GM18517 (cell line): ENCODE data around the gene PROSER3.
A peak's percentile ranks its signal among the peaks of the same experiment; 100 is the strongest.

Experiments
- ATAC-seq: cut with Tn5 transposase; IDR thresholded peaks from one replicate; pipeline ENCODE4 v1.9.1; 2021; ENCODE audit warnings: mild to moderate bottlenecking, moderate library complexity; ENCODE audit not compliant: unreplicated experiment

Gene PROSER3

GRCh38 chr19:35757749-35758608 is at the start of gene PROSER3:
TSS of gene PROSER3 (plus strand) at chr19:35758176. CDS start at chr19:35758216, 40 bp downstream.
- ATAC-seq, result peak; percentile 91

- no peak for ATAC-seq
Observed at GRCh38 chr19:35708391-35708790, 49.6 kb upstream of the PROSER3 start.

DNA sequence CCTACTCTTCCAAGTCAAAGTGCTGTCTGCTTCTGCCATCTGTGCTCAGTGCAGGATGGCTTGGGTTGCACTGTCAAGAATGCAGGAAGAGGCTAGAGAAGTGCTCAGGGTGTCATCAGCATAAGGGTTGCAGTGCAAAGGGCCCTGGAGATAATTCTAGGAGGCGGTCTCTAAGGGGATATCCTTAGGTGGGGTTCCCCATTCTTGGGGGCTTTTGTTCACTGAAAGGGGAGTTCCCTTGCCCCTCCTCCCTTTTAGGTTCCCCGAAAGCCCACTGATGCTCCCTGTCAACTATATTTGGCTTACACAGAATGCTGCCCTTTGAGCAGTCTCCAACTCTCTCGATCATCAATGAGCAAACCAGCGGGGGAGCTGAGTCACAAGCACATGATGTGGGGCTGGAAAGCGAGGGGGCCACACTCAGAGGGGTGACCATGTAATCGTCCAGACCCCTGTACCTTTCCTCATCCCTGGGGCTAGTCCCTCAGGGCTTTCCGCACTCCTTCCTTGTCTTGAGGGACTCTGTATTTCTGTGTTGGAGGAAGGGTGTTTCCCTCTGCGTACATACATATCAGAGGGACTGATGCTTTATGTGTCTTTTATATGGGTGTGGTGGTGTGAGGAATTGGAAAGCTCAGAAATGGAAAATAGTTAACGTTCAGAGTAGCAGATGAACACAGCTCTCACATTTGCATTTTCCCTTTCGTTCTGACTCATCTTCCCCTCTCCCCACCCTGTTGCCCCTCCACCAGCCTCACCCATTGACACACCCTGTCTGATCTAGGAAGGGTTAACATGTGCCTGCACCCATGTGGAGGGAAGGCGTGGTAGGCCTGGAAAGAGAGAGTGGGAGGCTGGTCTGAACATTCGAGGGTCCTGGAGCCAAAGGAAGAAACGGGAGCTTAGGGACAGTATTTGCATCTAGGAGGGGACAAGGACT is 46.9 kb upstream of the PROSER3 start:
- peak; percentile 36 for ATAC-seq

DNA sequence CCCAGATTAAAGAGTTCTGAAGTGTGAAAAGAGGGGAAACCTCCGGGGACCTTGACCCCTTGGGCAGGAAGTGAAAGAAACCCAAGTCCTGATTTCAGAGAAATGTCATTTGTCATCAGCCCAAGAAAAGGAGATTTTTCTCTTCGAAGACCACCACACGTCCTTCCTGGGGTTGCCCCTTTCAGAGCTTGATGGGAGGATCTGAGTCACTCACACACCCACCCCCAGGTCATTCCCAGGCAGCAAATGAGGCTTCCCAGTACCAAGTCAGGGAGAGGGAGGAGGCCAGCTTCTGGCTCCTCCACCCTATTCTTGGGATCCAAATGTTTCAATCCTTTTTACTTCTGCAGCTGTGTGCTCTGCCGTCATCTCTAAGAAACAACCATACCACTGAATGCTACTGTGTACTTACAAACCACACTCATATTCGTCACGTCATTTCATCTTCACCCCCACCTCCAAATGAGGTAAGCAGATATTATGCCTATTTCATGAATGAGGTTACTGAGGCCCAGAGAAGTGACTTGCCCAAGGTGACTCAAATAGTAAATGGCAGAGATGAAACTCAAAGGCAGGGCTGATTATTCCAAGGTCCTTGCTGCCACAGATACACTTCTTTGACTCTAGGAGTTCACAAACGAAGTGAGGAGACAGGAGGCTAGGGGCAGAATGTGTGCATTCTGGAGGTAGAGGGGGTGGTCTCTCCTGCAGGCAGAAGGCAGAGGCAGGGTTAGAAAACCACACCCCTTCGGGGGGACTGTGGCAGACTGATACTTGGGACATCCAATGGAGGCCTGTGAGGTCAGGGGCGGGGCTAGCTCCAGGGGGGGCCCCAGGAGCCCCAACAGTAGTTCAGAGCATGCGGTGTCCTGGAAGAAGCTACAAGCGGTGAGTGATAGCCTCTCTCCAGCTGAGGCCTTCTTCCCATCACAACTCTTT is 45.1 kb upstream of the PROSER3 start:
- no peak for ATAC-seq

GRCh38 chr19:35713506-35713850 is 44.5 kb upstream of the PROSER3 start:
- ATAC-seq, result no peak

- no peak for ATAC-seq
Observed at GRCh38 chr19:35713904-35714495, 44.0 kb upstream of the PROSER3 start.

DNA sequence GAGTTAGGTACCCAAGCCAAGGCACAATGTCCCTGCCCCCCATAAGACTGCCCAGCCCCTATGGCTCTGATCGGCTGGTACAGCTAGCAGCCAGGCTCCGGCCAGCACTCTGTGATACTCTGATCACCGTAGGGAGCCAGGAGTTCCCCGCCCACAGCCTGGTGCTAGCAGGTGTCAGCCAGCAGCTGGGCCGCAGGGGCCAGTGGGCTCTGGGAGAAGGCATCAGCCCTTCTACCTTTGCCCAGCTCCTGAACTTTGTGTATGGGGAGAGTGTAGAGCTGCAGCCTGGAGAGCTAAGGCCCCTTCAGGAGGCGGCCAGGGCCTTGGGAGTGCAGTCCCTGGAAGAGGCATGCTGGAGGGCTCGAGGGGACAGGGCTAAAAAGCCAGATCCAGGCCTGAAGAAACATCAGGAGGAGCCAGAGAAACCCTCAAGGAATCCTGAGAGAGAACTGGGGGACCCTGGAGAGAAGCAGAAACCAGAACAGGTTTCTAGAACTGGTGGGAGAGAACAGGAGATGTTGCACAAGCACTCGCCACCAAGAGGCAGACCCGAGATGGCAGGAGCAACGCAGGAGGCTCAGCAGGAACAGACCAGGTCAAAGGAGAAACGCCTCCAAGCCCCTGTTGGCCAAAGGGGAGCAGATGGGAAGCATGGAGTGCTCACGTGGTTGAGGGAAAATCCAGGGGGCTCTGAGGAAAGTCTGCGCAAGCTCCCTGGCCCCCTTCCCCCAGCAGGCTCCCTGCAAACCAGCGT is 43.2 kb upstream of the PROSER3 start:
- no peak for ATAC-seq

DNA sequence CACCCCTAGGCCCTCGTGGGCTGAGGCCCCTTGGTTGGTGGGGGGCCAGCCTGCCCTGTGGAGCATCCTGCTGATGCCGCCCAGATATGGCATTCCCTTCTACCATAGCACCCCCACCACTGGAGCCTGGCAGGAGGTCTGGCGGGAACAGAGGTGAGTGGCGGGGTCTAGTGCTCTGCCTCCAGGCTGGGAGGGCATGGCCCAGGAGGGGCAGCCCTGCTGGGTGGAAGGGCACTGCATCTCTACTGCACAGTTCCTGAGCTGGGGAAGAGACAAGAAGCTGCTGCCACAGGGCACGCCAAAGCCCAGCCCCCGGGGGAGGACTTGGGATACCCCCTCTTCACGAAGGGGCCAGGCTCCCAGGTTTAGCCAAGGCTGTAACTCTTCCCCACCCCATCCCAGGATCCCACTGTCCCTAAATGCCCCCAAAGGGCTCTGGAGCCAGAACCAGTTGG is 42.6 kb upstream of the PROSER3 start:
- no peak for ATAC-seq

- peak; percentile 4 for ATAC-seq
Observed at GRCh38 chr19:35715981-35716800, 41.8 kb upstream of the PROSER3 start.

- peak; percentile 53 for ATAC-seq
Observed at GRCh38 chr19:35716801-35717664, 40.9 kb upstream of the PROSER3 start.

- no peak for ATAC-seq
Observed at GRCh38 chr19:35717665-35718344, 40.2 kb upstream of the PROSER3 start, which contains the start of gene KMT2B. TSS of gene KMT2B (plus strand) at chr19:35718003. CDS start at chr19:35718019, 16 bp downstream.

DNA sequence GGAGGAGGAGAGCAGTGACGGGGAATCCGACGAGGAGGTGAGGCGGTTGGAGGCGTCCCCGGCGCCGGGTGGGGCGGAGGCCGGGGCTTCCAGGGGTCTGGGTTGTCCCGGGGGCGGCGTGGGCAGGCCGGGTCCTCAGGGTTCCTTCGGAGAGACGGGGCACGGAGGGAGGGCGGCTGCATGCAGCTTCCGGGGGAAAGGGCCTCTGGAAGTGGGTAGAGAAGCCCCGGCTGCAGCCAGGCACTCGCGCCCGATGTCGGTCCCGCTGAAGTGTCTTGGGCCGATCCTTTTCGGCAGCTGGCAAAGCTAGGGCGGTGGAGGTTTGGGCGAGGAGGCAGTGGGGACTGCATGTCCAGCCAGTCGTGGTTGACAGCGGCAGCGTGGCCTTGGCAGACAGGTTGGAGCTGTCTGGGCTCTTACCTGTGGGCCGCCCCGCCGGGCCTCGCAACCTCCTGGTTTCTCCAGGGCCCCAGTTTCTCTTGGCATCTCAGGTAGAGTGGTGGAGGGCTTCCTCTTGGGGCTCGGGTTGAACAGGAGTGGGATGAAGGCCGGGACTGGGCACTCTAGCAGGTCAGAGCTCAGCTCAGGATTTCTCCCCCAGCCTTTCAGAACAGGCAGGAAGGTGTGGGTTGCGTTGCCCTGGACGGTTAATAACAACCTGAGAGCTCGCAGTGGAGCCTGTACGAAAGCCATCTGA is 39.5 kb upstream of the PROSER3 start:
- ATAC-seq, result no peak

DNA sequence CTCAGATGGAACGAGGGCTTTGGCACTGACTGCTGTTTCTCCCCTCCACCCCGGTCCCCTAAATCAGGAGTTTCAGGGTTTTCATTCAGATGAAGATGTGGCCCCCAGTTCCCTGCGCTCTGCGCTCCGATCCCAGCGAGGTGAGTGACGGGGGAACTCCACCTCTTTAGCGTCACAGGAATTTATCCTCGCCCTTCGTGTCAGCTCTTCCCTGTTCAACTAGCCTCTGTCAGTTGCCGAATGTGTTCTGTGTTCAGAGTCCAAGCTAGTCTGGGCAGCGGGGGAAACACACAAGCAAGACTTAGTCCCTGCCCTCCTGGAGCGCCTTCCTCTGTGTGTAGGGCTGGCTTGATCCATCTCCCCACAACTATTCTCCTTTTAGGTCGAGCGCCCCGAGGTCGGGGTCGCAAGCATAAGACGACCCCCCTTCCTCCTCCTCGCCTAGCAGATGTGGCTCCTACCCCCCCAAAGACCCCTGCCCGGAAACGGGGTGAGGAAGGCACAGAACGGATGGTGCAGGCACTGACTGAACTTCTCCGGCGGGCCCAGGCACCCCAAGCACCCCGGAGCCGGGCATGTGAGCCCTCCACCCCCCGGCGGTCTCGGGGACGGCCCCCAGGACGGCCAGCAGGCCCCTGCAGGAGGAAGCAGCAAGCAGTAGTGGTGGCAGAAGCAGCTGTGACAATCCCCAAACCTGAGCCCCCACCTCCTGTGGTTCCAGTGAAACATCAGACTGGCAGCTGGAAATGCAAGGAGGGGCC is 38.4 kb upstream of the PROSER3 start:
- no peak for ATAC-seq

DNA sequence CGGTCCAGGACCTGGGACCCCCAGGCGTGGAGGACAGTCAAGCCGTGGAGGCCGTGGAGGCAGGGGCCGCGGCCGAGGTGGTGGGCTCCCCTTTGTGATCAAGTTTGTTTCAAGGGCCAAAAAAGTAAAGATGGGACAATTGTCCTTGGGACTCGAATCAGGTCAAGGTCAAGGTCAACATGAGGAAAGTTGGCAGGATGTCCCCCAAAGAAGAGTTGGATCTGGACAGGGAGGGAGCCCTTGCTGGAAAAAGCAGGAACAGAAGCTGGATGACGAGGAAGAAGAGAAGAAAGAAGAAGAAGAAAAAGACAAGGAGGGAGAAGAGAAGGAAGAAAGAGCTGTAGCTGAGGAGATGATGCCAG is 37.8 kb upstream of the PROSER3 start:
- no peak for ATAC-seq

DNA sequence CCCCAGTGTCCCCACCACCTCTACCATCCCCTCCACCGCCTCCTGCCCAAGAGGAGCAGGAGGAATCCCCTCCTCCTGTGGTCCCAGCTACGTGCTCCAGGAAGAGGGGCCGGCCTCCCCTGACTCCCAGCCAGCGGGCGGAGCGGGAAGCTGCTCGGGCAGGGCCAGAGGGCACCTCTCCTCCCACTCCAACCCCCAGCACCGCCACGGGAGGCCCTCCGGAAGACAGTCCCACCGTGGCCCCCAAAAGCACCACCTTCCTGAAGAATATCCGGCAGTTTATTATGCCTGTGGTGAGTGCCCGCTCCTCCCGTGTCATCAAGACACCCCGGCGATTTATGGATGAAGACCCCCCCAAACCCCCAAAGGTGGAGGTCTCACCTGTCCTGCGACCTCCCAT is 37.3 kb upstream of the PROSER3 start:
- ATAC-seq, result no peak

DNA sequence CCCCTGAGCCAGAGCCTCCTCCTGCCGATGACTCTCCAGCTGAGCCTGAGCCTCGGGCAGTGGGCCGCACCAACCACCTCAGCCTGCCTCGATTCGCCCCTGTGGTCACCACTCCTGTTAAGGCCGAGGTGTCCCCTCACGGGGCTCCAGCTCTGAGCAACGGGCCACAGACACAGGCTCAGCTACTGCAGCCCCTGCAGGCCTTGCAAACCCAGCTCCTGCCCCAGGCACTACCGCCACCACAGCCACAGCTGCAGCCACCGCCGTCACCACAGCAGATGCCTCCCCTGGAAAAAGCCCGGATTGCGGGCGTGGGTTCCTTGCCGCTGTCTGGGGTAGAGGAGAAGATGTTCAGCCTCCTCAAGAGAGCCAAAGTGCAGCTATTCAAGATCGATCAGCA is 36.6 kb upstream of the PROSER3 start:
- no peak for ATAC-seq
